Caco-2 (cell line): ENCODE measurements around the gene RBM47. TPM values are rescaled to one million over a fixed set of nuclear protein-coding genes. Genes with fewer than 3 reads are reported as not detected.

ENCODE experiments used
- BruUV-seq: library from RNA; stranded (reverse); fragments of 400-500 nt; replicated peaks from 2 replicates; lab custom pipeline; 2021; lab: Mats Ljungman, UMichigan
- CTCF ChIA-PET: fragments of 300-600 bp; sonication (Branson Sonifier 250); formaldehyde crosslinking; loops from one replicate; lab custom pipeline; 2022; ENCODE audit warnings: antibody characterized with exemption; lab: Charles Lee
- POLR2A ChIA-PET: fragments of 300-600 bp; sonication (Branson Sonifier 250); formaldehyde crosslinking; loops from one replicate; lab custom pipeline; 2022; ENCODE audit warnings: antibody characterized with exemption; lab: Charles Lee
- DNase-seq, 2 experiments: peaks; one replicate each; pipeline versions ENCODE4 v3.0.0 to v3.0.0-alpha.2; 2020 to 2022
- H3K27me3 ChIP-seq: replicated peaks from 2 replicates; pipeline ENCODE4 v1.6.0; 2011; ENCODE audit warnings: low read length; ENCODE audit not compliant: control insufficient read depth, insufficient read depth
- H3K36me3 ChIP-seq: 2 replicates; pipeline ENCODE4 v1.5.1; 2011; ENCODE audit warnings: low read length; ENCODE audit not compliant: control insufficient read depth, insufficient read depth
- H3K4me1 ChIP-seq: fragments of 250-450 bp; sonication (Bioruptor Pico); 2 replicates; pipeline ENCODE4 v1.5.1; 2020; ENCODE audit warnings: mild to moderate bottlenecking
- H3K4me3 ChIP-seq: 2 replicates; pipeline ENCODE4 v1.5.1; 2011; ENCODE audit warnings: low read depth, mild to moderate bottlenecking, control low read depth, low read length
- H3K9me3 ChIP-seq: fragments of 250-450 bp; sonication (Bioruptor Pico); 2 replicates; pipeline ENCODE4 v1.5.1; 2020; ENCODE audit warnings: mild to moderate bottlenecking, moderate library complexity
- H3K27ac Mint-ChIP-seq: one replicate; pipeline ENCODE4 v1.8.0; 2022; ENCODE audit warnings: mixed read lengths; ENCODE audit not compliant: unreplicated experiment
- H3K27me3 Mint-ChIP-seq: one replicate; pipeline ENCODE4 v1.8.0; 2022; ENCODE audit warnings: mixed read lengths; ENCODE audit not compliant: insufficient read depth, unreplicated experiment
- H3K36me3 Mint-ChIP-seq: one replicate; pipeline ENCODE4 v1.8.0; 2022; ENCODE audit warnings: mild to moderate bottlenecking, mixed read lengths; ENCODE audit not compliant: insufficient read depth, unreplicated experiment
- H3K4me1 Mint-ChIP-seq: one replicate; pipeline ENCODE4 v1.8.0; 2022; ENCODE audit warnings: low read depth, mixed read lengths; ENCODE audit not compliant: unreplicated experiment
- H3K4me3 Mint-ChIP-seq: one replicate; pipeline ENCODE4 v1.8.0; 2022; ENCODE audit warnings: mild to moderate bottlenecking, moderate library complexity, mixed read lengths; ENCODE audit not compliant: unreplicated experiment
- H3K9me3 Mint-ChIP-seq: one replicate; pipeline ENCODE4 v1.8.0; 2022; ENCODE audit warnings: mixed read lengths; ENCODE audit not compliant: unreplicated experiment
- intact Hi-C: fragments of 100-400 bp; cut with micrococcal nuclease; formaldehyde crosslinking; loops from one replicate; pipeline ENCODE4 v1.10.0; 2022; ENCODE audit not compliant: unreplicated experiment
- microRNA-seq: library from miRNA; unstranded; fragments of <30 nt; microRNA quantifications from one replicate; pipeline ENCODE4 v1.2.0, GENCODE V29; 2022
- total RNA-seq: library from RNA; stranded (reverse); gene quantifications from 2 replicates; pipeline ENCODE4 v1.2.3, GENCODE V29; 2022
- TF ChIP-seq, protein P1 (sequence below), 2 experiments: fragments of 200-600 bp in 1 of 2; IDR thresholded peaks; 1 replicate in 1 of 2; 2 replicates in 1 of 2; pipeline versions ENCODE4 v1.5.1 to v1.8.0; 2011 to 2022; ENCODE audit warnings: antibody characterized with exemption in 1 of 2, control low read depth in 1 of 2, inconsistent platforms in 1 of 2, low read depth in 1 of 2, low read length in 1 of 2, mild to moderate bottlenecking in 1 of 2, moderate library complexity in 1 of 2; ENCODE audit not compliant: insufficient read depth in 1 of 2, severe bottlenecking in 1 of 2, unreplicated experiment in 1 of 2

The RBM47 gene
- total RNA-seq, 1 experiment from 2014 or later: 62.1 TPM

- no TSS peak for BruUV-seq
- H3K4me3 ChIP-seq: no peak overlapping the region
- H3K27me3 ChIP-seq: no peaks in the 10 kb centered on the region
- TF ChIP-seq, protein P1, sequence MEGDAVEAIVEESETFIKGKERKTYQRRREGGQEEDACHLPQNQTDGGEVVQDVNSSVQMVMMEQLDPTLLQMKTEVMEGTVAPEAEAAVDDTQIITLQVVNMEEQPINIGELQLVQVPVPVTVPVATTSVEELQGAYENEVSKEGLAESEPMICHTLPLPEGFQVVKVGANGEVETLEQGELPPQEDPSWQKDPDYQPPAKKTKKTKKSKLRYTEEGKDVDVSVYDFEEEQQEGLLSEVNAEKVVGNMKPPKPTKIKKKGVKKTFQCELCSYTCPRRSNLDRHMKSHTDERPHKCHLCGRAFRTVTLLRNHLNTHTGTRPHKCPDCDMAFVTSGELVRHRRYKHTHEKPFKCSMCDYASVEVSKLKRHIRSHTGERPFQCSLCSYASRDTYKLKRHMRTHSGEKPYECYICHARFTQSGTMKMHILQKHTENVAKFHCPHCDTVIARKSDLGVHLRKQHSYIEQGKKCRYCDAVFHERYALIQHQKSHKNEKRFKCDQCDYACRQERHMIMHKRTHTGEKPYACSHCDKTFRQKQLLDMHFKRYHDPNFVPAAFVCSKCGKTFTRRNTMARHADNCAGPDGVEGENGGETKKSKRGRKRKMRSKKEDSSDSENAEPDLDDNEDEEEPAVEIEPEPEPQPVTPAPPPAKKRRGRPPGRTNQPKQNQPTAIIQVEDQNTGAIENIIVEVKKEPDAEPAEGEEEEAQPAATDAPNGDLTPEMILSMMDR (IDR thresholded peaks at IDR 0.05; ENCODE audit: insufficient read depth in 1 of 2, low read depth in 1 of 2, low read length in 1 of 2, severe bottlenecking in 1 of 2, unreplicated experiment in 1 of 2): no peak
- H3K27me3 Mint-ChIP-seq: no peaks in the 10 kb centered on the region
- no peaks in the 10 kb centered on the region for H3K9me3 ChIP-seq
- H3K4me3 Mint-ChIP-seq: no peak overlapping the region
- H3K4me1 Mint-ChIP-seq: peaks cover 13% of the 10 kb centered on the region
- ChIA-PET POLR2A (no interaction called here), CTCF (no interaction called here)
- H3K9me3 Mint-ChIP-seq: no peaks in the 10 kb centered on the region
- DNase-seq: no peak
- intact Hi-C loops: no loop called here
- peaks cover 14% of the 10 kb centered on the region for H3K4me1 ChIP-seq
- no peaks in the 10 kb centered on the region for H3K36me3 ChIP-seq
- H3K36me3 Mint-ChIP-seq: no peaks in the 10 kb centered on the region
- no peak overlapping the region for H3K27ac Mint-ChIP-seq
Observed at GRCh38 chr4:40373636-40374035, 256.0 kb downstream of the RBM47 start.

Small RNA genes lying within 50 kb of the gene (microRNA-seq; reads per million reads assigned to microRNA genes)
- 2.8 reads per million, percentile 16 among the genes with 10 or more reads in this experiment for gene MIR4802

Other genes starting within 250 kb of the RBM47 start
- gene NSUN7, start 120.1 kb upstream of the RBM47 start, total RNA-seq: 18.5 and 19.6 TPM in 2 replicates